GM12878 (cell line): Measurements from ENCODE around the gene C6orf15. TPM values are rescaled to one million over a fixed set of nuclear protein-coding genes. Genes with fewer than 3 reads are reported as not detected.

ENCODE experiments used
- ATAC-seq: fragments of 200-7000 bp; cut with Tn5 transposase; 3 replicates; pipeline ENCODE4 v1.9.1; 2020; ENCODE audit warnings: mild to moderate bottlenecking, moderate library complexity
- BruUV-seq: library from RNA; stranded (reverse); fragments of 400-500 nt; replicated peaks from 2 replicates; lab custom pipeline; 2021; lab: Mats Ljungman, UMichigan
- CTCF ChIA-PET: fragments of 300-600 bp; sonication (Branson Sonifier 250); formaldehyde crosslinking; extraction: SDS; loops from one replicate; lab custom pipeline; 2021; ENCODE audit warnings: inconsistent platforms; lab: Yijun Ruan, JAX
- POLR2A ChIA-PET: fragments of 350-600 bp; formaldehyde crosslinking; extraction: SDS; loops from one replicate; lab custom pipeline; 2021; ENCODE audit warnings: inconsistent platforms; lab: Charles Lee
- RAD21 ChIA-PET: fragments of 300-600 bp; sonication (Branson Sonifier 250); formaldehyde crosslinking; loops from one replicate; lab custom pipeline; 2023; ENCODE audit warnings: antibody characterized with exemption; ENCODE audit not compliant: unreplicated experiment; lab: Charles Lee
- SMC1A ChIA-PET: fragments of 300-600 bp; sonication (Branson Sonifier 250); formaldehyde crosslinking; loops from one replicate; lab custom pipeline; 2023; ENCODE audit not compliant: unreplicated experiment, uncharacterized antibody; lab: Charles Lee
- DNase-seq: peaks from one replicate; pipeline ENCODE4 v3.0.0-alpha.2; 2011; ENCODE audit warnings: low read depth, low spot score
- FAIRE-seq: peaks from 3 replicates; lab custom pipeline; 2011; peaks lifted over from hg19 to GRCh38; lab: Jason Lieb, UNC
- H2AFZ ChIP-seq: 2 replicates; pipeline ENCODE4 v1.6.0; 2011; ENCODE audit warnings: low read depth, low read length, control low read depth; ENCODE audit not compliant: control insufficient read depth
- H3K27ac ChIP-seq: 2 replicates; pipeline ENCODE4 v1.5.1; 2011; ENCODE audit warnings: control low read depth; ENCODE audit not compliant: control insufficient read depth, insufficient read depth
- H3K27me3 ChIP-seq, 2 experiments: replicated peaks in 1 of 2; 2 replicates each; pipeline versions ENCODE4 v1.6.0 to v1.6.1; 2011; ENCODE audit warnings: low read length in 1 of 2; ENCODE audit not compliant: control insufficient read depth in 2 of 2, insufficient read depth in 2 of 2
- H3K36me3 ChIP-seq, 2 experiments: 2 replicates each; pipeline ENCODE4 v1.5.1; 2011; ENCODE audit warnings: low read length in 1 of 2; ENCODE audit not compliant: control insufficient read depth in 2 of 2, insufficient read depth in 2 of 2
- H3K4me1 ChIP-seq: 2 replicates; pipeline ENCODE4 v1.6.1; 2011; ENCODE audit warnings: mild to moderate bottlenecking, low read length, moderate library complexity, mixed read lengths; ENCODE audit not compliant: control insufficient read depth, insufficient read depth
- H3K4me2 ChIP-seq: 2 replicates; pipeline ENCODE4 v1.6.0; 2011; ENCODE audit warnings: control low read depth; ENCODE audit not compliant: control insufficient read depth, insufficient read depth
- H3K4me3 ChIP-seq: fragments of 200-600 bp; sonication (generic); 2 replicates; pipeline ENCODE4 v1.5.1; 2016
- H3K79me2 ChIP-seq: 2 replicates; pipeline ENCODE4 v1.6.0; 2011; ENCODE audit warnings: low read length; ENCODE audit not compliant: control insufficient read depth, insufficient read depth
- H3K9ac ChIP-seq: 2 replicates; pipeline ENCODE4 v1.8.0; 2011; ENCODE audit warnings: low read length, control low read depth, mixed read lengths; ENCODE audit not compliant: control insufficient read depth, insufficient read depth
- H3K9me3 ChIP-seq: replicated peaks from 3 replicates; pipeline ENCODE4 v1.5.1; 2011; ENCODE audit warnings: mild to moderate bottlenecking, low read length; ENCODE audit not compliant: control insufficient read depth, insufficient read depth
- H4K20me1 ChIP-seq: 2 replicates; pipeline ENCODE4 v1.6.0; 2011; ENCODE audit not compliant: control insufficient read depth, insufficient read depth
- BRCA1 ChIP-seq: IDR thresholded peaks from 2 replicates; pipeline ENCODE4 v1.6.1; 2011; ENCODE audit warnings: low read depth, low read length, improper control_type of control experiment
- IKZF1 ChIP-seq: fragments of 450-650 bp; conservative IDR thresholded peaks from 2 replicates; pipeline ENCODE4 v1.6.1; 2017; ENCODE audit warnings: antibody characterized with exemption, mild to moderate bottlenecking
- JUND ChIP-seq: IDR thresholded peaks from 2 replicates; pipeline ENCODE4 v1.6.1; 2012; ENCODE audit warnings: low read depth, mild to moderate bottlenecking, low read length, improper control_type of control experiment, moderate library complexity
- PAX5 ChIP-seq: IDR thresholded peaks from 2 replicates; pipeline ENCODE4 v1.6.1; 2011; ENCODE audit warnings: low read depth, low read length, borderline replicate concordance
- RCOR1 ChIP-seq: conservative IDR thresholded peaks from 2 replicates; pipeline ENCODE4 v1.6.1; 2012; ENCODE audit warnings: low read depth, low read length, improper control_type of control experiment
- SUPT20H ChIP-seq: IDR thresholded peaks from 2 replicates; pipeline ENCODE4 v1.6.1; 2011; ENCODE audit warnings: low read depth, mild to moderate bottlenecking, low read length, moderate library complexity, borderline replicate concordance; ENCODE audit not compliant: control insufficient read depth
- WRNIP1 ChIP-seq: IDR thresholded peaks from 2 replicates; pipeline ENCODE4 v1.6.1; 2011; ENCODE audit warnings: low read depth, low read length, improper control_type of control experiment, borderline replicate concordance
- ZNF24 ChIP-seq: fragments of 450-650 bp; IDR thresholded peaks from 2 replicates; pipeline ENCODE4 v1.6.1; 2017; ENCODE audit warnings: antibody characterized with exemption, mild to moderate bottlenecking
- WGBS: methylation state at CpG from one replicate; pipeline ENCODE4 v1.1.6; 2016; ENCODE audit warnings: low lambda C conversion rate; ENCODE audit not compliant: insufficient replicate concordance, insufficient coverage; ENCODE audit errors: missing lambda C conversion rate; 5-methylcytosine and 5-hydroxymethylcytosine counted together
- in situ Hi-C: fragments of 300-500 bp; cut with MboI; formaldehyde crosslinking; loops from 9 replicates; pipeline ENCODE4 v1.14.3; 2018; ENCODE audit warnings: mixed read lengths
- intact Hi-C: fragments of 100-400 bp; cut with micrococcal nuclease; formaldehyde crosslinking; loops from one replicate; pipeline ENCODE4 v1.14.2; 2022; ENCODE audit not compliant: unreplicated experiment
- polyA plus RNA-seq, 11 experiments: library from polyadenylated mRNA; depleted of rRNA in 4 of 11; unstranded in 6 of 11; stranded (reverse) in 5 of 11; fragments of >200 nt; fragmentation: Nextera tagmentation in 4 of 11; fragmentation: Illumina TruSeq in 1 of 11; extraction: Ambion mirVana in 4 of 11; extraction: Trizol in 1 of 11; gene quantifications; 1 replicate in 1 of 11; 2 replicates in 10 of 11; pipeline versions ENCODE4 v1.2.1 to v1.2.3, GENCODE V29; 2011 to 2016; ENCODE audit warnings: inconsistent platforms in 2 of 11, missing spikeins in 2 of 11, low read depth in 1 of 11
- total RNA-seq, 4 experiments: library from RNA; depleted of rRNA in 3 of 4; stranded (reverse); fragments of >200 nt in 3 of 4; fragmentation: Illumina TruSeq in 1 of 4; extraction: Trizol in 1 of 4; gene quantifications; 2 replicates each; pipeline versions ENCODE4 v1.2.1 to v1.2.3, GENCODE V29; 2013 to 2021
- TF ChIP-seq, protein P1 (sequence below): fragments of 450-650 bp; formaldehyde crosslinking; IDR thresholded peaks from 2 replicates; pipeline ENCODE4 v1.4.0; 2020; ENCODE audit warnings: mild to moderate bottlenecking, moderate library complexity
- TF ChIP-seq, protein P2 (sequence below): IDR thresholded peaks from 2 replicates; pipeline ENCODE4 v1.6.1; 2011; ENCODE audit warnings: borderline replicate concordance, low read depth, mild to moderate bottlenecking, moderate library complexity, low read length; ENCODE audit not compliant: insufficient read depth, poor library complexity, severe bottlenecking

The C6orf15 gene
- total and polyA plus RNA-seq, 10 of the 15 experiments (the other 5 are each of a cell fraction or from before 2014, with no cell fraction given), result not detected

DNA sequence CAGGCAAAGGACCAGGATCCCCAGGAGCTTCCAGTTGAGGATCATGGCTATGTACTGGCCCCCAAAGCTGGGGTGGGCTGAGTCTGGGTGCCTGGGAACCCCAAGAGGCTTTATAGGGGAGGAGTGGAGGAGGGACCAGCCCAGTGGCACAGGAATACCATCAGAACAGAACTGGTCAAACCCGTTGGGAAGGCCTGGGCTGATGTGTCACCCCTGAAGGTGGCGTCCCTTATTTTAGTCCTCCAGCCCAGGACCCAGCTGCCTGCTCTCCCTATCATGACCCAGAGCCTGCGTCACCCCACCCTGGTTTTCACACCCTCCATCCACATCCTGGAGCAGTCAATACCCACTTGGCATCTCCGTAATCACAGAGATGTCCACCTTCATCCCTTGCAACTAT, 26.6 kb upstream of the C6orf15 start, which contains the start of gene PSORS1C2 (continued):
- TF ChIP-seq, protein P1, sequence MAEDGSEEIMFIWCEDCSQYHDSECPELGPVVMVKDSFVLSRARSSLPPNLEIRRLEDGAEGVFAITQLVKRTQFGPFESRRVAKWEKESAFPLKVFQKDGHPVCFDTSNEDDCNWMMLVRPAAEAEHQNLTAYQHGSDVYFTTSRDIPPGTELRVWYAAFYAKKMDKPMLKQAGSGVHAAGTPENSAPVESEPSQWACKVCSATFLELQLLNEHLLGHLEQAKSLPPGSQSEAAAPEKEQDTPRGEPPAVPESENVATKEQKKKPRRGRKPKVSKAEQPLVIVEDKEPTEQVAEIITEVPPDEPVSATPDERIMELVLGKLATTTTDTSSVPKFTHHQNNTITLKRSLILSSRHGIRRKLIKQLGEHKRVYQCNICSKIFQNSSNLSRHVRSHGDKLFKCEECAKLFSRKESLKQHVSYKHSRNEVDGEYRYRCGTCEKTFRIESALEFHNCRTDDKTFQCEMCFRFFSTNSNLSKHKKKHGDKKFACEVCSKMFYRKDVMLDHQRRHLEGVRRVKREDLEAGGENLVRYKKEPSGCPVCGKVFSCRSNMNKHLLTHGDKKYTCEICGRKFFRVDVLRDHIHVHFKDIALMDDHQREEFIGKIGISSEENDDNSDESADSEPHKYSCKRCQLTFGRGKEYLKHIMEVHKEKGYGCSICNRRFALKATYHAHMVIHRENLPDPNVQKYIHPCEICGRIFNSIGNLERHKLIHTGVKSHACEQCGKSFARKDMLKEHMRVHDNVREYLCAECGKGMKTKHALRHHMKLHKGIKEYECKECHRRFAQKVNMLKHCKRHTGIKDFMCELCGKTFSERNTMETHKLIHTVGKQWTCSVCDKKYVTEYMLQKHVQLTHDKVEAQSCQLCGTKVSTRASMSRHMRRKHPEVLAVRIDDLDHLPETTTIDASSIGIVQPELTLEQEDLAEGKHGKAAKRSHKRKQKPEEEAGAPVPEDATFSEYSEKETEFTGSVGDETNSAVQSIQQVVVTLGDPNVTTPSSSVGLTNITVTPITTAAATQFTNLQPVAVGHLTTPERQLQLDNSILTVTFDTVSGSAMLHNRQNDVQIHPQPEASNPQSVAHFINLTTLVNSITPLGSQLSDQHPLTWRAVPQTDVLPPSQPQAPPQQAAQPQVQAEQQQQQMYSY (CRISPR knock-in tag), result no peak
- no peak for TF ChIP-seq ZNF24
- TF ChIP-seq PAX5, result no peak

DNA sequence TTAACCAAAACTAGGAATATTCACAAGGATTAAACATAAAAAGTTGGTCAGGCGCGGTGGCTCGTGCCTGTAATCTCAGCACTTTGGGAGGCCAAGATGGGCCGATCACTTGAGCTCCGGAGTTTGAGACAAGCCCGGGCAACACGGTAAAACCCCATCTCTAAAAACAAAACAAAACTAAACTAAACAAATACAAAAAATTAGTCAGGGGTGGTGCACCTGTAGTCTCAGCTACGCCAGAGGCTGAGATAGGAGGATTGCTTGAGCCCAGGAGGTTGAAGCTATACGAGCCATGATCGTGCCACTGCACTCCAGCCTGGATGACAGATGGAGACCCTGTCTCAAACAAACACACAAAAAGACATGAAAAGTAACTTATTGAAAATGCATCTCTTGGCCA, 23.3 kb upstream of the C6orf15 start:
- no peak for TF ChIP-seq JUND
- TF ChIP-seq RCOR1, result no peak
- TF ChIP-seq IKZF1, result no peak
- TF ChIP-seq SUPT20H, result no peak
- no peak for TF ChIP-seq WRNIP1
- TF ChIP-seq BRCA1, result no peak
- TF ChIP-seq, protein P2, sequence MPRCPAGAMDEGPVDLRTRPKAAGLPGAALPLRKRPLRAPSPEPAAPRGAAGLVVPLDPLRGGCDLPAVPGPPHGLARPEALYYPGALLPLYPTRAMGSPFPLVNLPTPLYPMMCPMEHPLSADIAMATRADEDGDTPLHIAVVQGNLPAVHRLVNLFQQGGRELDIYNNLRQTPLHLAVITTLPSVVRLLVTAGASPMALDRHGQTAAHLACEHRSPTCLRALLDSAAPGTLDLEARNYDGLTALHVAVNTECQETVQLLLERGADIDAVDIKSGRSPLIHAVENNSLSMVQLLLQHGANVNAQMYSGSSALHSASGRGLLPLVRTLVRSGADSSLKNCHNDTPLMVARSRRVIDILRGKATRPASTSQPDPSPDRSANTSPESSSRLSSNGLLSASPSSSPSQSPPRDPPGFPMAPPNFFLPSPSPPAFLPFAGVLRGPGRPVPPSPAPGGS, result no peak
- no peaks in the 10 kb centered on the region for H3K36me3 ChIP-seq
- H3K4me2 ChIP-seq, result no peak overlapping the region
- no peak for FAIRE-seq
- ATAC-seq, result peak; percentile 62
- no peaks in the 10 kb centered on the region; the same call in 2 of the 3 replicates for H3K9me3 ChIP-seq
- H3K9ac ChIP-seq, result no peak overlapping the region
- ChIA-PET RAD21 (interaction anchor here (0.7 to 1.6 kb wide), 5 partner anchors 57 to 231 kb away, joined by 4 to 13 read pairs (median 4); no protein-coding TSS in a partner anchor), CTCF (interaction anchor here (1.0 to 22.9 kb wide), 6 partner anchors 20 to 231 kb away, joined by 3 to 326 read pairs (median 4); no protein-coding TSS in a partner anchor), POLR2A (interaction anchor here (0.6 kb wide), 1 partner anchor 435 kb away, joined by 3 read pairs; no protein-coding TSS in a partner anchor), SMC1A (interaction anchor here (0.7 to 5.8 kb wide), 3 partner anchors 9 to 59 kb away, joined by 3 to 52 read pairs (median 5); no protein-coding TSS in a partner anchor)
- H3K4me3 ChIP-seq, result no peak overlapping the region
- H4K20me1 ChIP-seq, result no peaks in the 10 kb centered on the region
- DNase-seq, result no peak
- peaks cover 3% of the 10 kb centered on the region for H3K4me1 ChIP-seq
- intact Hi-C loops (loop anchor here (2.0 kb wide), 1 partner anchor 231 kb away; no protein-coding TSS in a partner anchor), in situ Hi-C loops (loop anchor here (5.0 kb wide), 2 partner anchors 57 to 232 kb away; no protein-coding TSS in a partner anchor)
- no peak overlapping the region for H3K27ac ChIP-seq
- 26% methylated on average over 10 of the region's 10 CpGs for WGBS
- H2AFZ ChIP-seq, result no peak overlapping the region
- BruUV-seq, result no TSS peak
- H3K27me3 ChIP-seq, result no peaks in the 10 kb centered on the region
- no peaks in the 10 kb centered on the region for H3K79me2 ChIP-seq
